Activated CD4-positive, alpha-beta T cell treated with anti-CD3 and anti-CD28 coated beads for 24 hours (primary cell): ENCODE measurements around the gene PEX11G.
"Not testable (repeated sequence)": the region's sequence is repeated elsewhere in the genome, so short reads cannot be mapped to it uniquely, and the experiment has no call there.

Experiments used
- DNase-seq, 2 donors: peaks; one replicate each; pipeline ENCODE4 v3.0.0-alpha.2; 2020; ENCODE audit warnings: low read depth in 2 of 2

PEX11G gene

DNA sequence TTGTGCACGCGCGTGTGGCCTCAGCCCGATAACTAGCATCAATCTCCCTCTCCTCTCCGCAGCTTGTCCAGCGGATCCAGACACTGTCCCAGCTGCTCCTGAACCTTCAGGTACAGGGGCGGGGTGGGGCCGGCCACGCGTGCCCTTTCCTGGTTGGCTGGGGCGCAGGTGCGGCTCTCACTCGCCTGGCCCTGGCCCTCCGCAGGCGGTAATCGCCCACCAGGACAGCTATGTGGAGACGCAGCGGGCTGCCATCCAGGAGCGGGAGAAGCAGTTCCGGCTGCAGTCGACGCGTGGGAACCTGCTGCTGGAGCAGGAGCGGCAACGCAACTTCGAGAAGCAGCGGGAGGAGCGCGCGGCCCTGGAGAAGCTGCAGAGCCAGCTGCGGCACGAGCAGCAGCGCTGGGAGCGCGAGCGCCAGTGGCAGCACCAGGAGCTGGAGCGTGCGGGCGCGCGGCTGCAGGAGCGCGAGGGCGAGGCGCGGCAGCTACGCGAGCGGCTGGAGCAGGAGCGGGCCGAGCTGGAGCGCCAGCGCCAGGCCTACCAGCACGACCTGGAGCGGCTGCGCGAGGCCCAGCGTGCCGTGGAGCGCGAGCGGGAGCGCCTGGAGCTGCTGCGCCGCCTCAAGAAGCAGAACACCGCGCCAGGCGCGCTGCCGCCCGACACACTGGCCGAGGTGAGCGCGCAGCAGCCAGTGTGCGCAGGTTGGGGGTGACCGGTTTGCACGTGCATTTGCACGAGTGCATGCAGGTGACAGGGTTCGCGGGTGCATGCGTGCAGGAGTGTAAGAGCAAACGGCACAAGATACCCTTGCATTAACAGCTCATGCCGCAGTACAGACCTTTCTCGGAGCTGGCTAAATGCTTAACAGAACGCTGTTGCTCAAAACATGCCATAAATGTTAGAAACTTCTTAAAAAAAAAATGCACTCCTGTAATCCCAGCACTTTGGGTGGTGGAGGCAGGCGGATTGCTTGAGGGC lies 21.5 kb downstream of the PEX11G start:
- DNase-seq, result no peak

- no peak for DNase-seq
Observed at GRCh38 chr19:7463575-7463974, 25.3 kb downstream of the PEX11G start.

DNA sequence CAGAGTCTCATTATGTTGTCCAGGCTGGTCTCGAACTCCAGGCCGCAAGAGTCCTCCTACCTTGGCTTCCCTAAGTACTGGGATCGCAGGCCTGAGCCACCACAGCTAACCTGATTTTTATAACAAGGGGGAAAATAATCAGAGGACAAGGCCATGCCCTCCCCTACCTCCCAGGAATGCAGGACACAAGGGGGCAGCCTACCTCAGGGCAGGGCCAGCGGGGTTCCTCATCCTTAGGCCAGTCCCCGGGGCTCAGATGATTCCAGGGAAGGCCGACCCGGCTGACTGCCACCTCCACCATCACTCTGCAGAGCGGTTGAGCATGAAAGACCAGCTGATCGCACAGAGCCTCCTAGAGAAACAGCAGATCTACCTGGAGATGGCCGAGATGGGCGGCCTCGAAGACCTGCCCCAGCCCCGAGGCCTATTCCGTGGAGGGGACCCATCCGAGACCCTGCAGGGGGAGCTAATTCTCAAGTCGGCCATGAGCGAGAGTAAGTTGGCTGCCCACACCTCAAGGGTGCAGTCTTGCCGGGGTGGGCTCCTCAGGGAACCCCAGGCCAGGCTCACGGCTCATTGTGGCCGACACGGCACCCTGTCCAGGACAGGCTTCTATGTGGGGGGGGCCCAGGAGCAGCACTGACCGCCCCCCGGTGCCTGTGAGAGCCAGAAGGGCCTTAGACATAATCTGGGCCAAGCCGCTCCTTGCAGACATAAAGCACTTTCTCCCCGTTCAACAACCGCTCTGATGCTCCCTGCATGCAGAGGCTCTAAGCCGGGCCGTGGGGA lies 26.8 kb downstream of the PEX11G start:
- no peak for DNase-seq

DNA sequence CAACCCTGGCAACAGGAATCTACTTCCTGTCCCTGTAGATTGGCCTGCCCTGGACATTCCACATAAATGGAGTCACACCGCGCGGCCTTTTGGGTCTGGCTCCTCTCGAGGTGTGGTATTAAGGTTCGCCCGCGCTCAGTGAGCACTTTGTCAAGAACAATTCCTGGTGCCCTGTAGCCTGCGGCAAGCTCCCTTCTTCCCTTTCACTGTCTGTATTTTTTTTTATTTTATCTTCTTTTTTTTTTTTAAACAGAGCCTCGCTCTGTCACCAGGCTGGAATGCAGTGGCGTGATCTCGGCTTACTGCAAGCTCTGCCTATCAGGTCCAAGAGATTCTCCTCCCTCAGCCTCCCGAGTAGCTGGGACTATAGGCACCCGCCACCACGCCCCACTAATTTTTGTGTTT lies 28.3 kb downstream of the PEX11G start:
- no peak for DNase-seq

DNA sequence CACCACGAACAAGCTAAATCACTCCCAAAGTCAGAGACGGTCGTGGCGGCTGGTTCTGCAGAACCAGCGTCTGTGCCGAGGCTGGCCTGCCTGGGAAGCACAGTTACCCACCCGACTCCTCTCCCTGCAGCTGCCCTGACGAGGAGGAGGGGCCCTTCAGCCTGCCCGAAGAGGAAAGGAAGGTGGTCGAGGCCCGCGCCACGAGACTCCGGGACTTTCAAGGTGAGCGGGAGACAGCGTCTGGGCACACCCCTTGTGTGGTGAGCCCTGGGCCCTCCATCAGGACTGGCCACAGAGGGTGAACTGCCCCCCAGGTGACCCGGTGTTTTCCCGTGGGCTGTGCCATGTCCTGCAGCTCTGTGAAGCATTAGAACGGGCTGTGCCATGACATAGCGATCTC lies 29.1 kb downstream of the PEX11G start:
- DNase-seq, result no peak

DNA sequence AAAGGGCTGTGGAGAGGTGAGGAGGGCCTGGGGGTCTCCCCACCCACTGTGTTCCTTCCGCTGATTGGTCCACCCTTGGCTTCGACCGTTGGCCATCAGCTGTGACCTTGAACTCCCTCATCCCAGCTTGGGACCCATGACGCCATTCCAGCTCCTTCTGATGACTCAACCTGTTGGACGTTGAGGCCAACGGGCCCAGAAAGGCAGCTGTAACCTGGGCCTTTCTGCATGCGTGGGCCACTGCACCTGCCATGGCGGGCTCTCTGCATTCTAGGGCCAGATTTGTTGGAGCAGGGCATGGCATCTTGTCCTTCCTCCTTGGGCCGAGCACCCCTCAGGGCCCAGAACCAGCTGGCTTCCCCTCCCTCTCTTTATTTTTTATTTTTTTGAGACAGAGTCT lies 30.2 kb downstream of the PEX11G start:
- DNase-seq, result no peak

GRCh38 chr19:7456964-7457541 lies 31.8 kb downstream of the PEX11G start:
- DNase-seq, result no peak

DNA sequence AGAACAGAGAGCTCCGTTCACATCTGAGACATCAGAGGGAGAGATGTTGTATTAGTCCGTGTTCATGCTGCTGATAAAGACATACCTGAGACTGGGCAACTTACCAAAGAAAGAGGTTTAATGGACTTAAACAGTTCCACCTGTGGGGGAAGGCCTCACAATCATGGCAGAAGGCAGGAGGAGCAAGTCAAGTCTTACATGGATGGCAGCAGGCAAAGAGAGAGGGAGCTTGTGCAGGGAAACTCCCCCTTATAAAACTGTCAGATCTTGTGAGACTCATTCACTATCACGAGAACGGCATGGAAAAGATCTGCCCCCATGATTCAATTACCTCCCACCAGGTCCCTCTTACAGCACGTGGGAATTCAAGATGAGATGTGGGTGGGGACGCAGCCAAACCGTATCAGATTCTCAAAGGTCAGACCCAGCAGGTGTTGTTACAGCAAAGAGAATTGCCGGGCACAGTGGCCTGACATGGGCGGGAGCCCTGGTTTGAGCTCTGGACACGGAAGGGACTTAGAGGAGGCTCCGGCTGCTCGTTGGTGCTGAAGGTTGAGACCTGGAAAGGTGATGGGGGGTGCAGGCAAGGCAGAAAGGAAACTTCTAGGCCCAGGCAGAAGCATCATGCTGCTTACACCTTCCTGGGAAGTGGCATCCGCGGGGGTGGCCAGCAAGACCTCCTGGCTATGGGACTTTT lies 33.1 kb downstream of the PEX11G start:
- no peak for DNase-seq

GRCh38 chr19:7454998-7455397 lies 33.8 kb downstream of the PEX11G start:
- DNase-seq, result no peak

DNA sequence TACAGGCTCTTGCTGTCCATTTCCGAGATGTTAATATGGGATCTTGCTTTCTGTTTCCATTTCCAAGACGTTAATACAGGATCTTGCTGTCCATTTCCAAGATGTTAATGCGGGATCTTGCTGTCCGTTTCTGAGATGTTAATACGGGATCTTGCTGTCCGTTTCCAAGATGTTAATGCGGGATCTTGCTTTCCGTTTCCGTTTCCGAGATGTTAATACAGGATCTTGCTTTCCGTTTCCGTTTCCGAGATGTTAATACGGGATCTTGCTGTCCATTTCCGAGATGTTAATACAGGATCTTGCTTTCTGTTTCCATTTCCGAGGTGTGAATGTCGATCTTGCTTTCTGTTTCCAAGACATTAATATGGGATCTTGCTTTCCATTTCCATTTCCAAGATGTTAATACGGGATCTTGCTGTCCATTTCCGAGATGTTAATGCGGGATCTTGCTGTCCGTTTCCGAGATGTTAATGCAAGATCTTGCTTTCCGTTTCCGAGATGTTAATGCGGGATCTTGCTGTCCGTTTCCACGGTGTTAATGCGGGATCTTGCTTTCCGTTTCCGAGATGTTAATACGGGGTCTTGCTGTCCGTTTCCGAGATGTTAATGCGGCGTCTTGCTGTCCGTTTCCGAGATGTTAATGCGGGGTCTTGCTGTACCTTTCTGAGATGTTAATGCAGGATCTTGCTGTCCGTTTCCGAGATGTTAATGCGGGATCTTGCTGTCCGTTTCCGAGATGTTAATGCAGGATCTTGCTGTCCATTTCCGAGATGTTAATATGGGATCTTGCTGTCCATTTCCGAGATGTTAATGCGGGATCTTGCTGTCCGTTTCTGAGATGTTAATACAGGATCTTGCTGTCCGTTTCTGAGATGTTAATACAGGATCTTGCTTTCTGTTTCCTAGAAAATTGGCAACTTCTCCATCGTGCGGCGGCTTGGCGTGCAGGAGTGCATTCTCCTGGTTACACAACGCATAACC lies 38.3 kb downstream of the PEX11G start:
- DNase-seq, result no peak

GRCh38 chr19:7449391-7450070 lies 39.3 kb downstream of the PEX11G start:
- DNase-seq, result not testable (repeated sequence)

- DNase-seq, result no peak
Observed at GRCh38 chr19:7447648-7448047, 41.2 kb downstream of the PEX11G start.

- no peak for DNase-seq
Observed at GRCh38 chr19:7445104-7445503, 43.7 kb downstream of the PEX11G start.

GRCh38 chr19:7444042-7444441 lies 44.8 kb downstream of the PEX11G start:
- DNase-seq, result no peak

GRCh38 chr19:7442423-7442822 lies 46.4 kb downstream of the PEX11G start:
- DNase-seq, result no peak

- no peak for DNase-seq
Observed at GRCh38 chr19:7441468-7442146, 47.2 kb downstream of the PEX11G start.

GRCh38 chr19:7440188-7440975 lies 48.5 kb downstream of the PEX11G start:
- DNase-seq, result no peak

- no peak for DNase-seq
Observed at GRCh38 chr19:7435586-7435985, 53.2 kb downstream of the PEX11G start.

DNA sequence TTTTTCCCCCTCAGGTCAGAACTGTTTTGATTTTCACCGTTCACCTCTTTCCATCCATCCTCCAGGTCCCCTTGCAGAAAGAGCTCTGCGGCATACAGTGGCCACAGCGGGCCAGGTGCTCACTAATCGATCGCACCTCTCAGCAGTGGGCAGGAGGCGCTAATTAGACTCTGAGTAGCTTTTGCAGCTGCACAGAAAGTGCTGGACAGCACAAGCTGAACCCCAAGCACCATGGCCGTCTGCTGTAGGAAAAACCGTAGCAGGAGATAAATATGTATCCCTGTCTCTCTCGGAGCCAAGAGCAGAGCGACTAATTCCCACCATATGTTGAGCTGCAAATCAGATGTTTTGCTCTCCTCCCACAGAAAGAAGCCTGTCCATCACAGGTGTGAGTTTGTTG lies 54.4 kb downstream of the PEX11G start:
- DNase-seq, result no peak
